HEK293 (cell line): Measurements from ENCODE around the gene ABAT.

ENCODE experiments used
- CTCF ChIA-PET: fragments of 350-600 bp; formaldehyde crosslinking; extraction: SDS; loops from one replicate; lab custom pipeline; 2021; ENCODE audit warnings: antibody characterized with exemption; lab: Yijun Ruan, JAX
- POLR2A ChIA-PET: fragments of 300-600 bp; formaldehyde crosslinking; extraction: SDS; loops from one replicate; lab custom pipeline; 2020; ENCODE audit warnings: antibody characterized with exemption, inconsistent platforms; lab: Yijun Ruan, JAX
- H3K27ac ChIP-seq: fragments of 200-500 bp; sonication (Bioruptor generic); 2 replicates; pipeline ENCODE4 v1.5.1; 2014; ENCODE audit warnings: low read depth, low read length, control low read depth, inconsistent platforms; ENCODE audit errors: extremely low read depth
- H3K36me3 ChIP-seq, 2 experiments: fragments of 200-500 bp in 1 of 2; sonication (Bioruptor generic) in 1 of 2; 1 replicate in 1 of 2; 2 replicates in 1 of 2; pipeline ENCODE4 v1.5.1; 2014 to 2017; ENCODE audit warnings: inconsistent platforms in 2 of 2, low read length in 2 of 2; ENCODE audit not compliant: control insufficient read depth in 2 of 2, insufficient read depth in 1 of 2
- H3K4me1 ChIP-seq: fragments of 200-500 bp; sonication (Bioruptor generic); 2 replicates; pipeline ENCODE4 v1.5.1; 2014; ENCODE audit warnings: mild to moderate bottlenecking, low read length, inconsistent platforms; ENCODE audit not compliant: control insufficient read depth, insufficient read depth
- H3K4me3 ChIP-seq: 2 replicates; pipeline ENCODE4 v1.5.1; 2011; ENCODE audit warnings: low read depth, mild to moderate bottlenecking, control low read depth, low read length, moderate library complexity
- H3K9me3 ChIP-seq: fragments of 200-500 bp; sonication (Bioruptor generic); 2 replicates; pipeline ENCODE4 v1.5.1; 2014; ENCODE audit warnings: low read depth, low read length, inconsistent platforms; ENCODE audit not compliant: control insufficient read depth, insufficient read depth
- ATF2 ChIP-seq: fragments of 450-650 bp; formaldehyde crosslinking; IDR thresholded peaks from 2 replicates; pipeline ENCODE4 v1.5.1; 2016; ENCODE audit warnings: missing biosample characterization, missing genetic modification characterization, low read depth
- GLI4 ChIP-seq: fragments of 450-650 bp; formaldehyde crosslinking; IDR thresholded peaks from 2 replicates; pipeline ENCODE4 v1.5.1; 2016; ENCODE audit warnings: missing biosample characterization, missing genetic modification characterization
- OSR2 ChIP-seq: fragments of 450-650 bp; formaldehyde crosslinking; IDR thresholded peaks from 2 replicates; pipeline ENCODE4 v1.5.1; 2016; ENCODE audit warnings: missing biosample characterization, missing genetic modification characterization
- PRDM2 ChIP-seq: fragments of 450-650 bp; formaldehyde crosslinking; IDR thresholded peaks from 2 replicates; pipeline ENCODE4 v1.5.1; 2016; ENCODE audit warnings: missing biosample characterization, missing genetic modification characterization, borderline replicate concordance
- WT1 ChIP-seq: fragments of 450-650 bp; formaldehyde crosslinking; IDR thresholded peaks from 2 replicates; pipeline ENCODE4 v1.5.1; 2016; ENCODE audit warnings: missing biosample characterization, missing genetic modification characterization
- ZNF169 ChIP-seq: fragments of 450-650 bp; formaldehyde crosslinking; IDR thresholded peaks from 2 replicates; pipeline ENCODE4 v1.5.1; 2016; ENCODE audit warnings: missing biosample characterization, missing genetic modification characterization
- ZNF18 ChIP-seq: fragments of 450-650 bp; formaldehyde crosslinking; IDR thresholded peaks from 2 replicates; pipeline ENCODE4 v1.5.1; 2016; ENCODE audit warnings: missing biosample characterization, missing genetic modification characterization
- ZNF184 ChIP-seq: fragments of 450-650 bp; IDR thresholded peaks from 2 replicates; pipeline ENCODE4 v1.5.1; 2018; ENCODE audit warnings: missing biosample characterization, mild to moderate bottlenecking, missing genetic modification characterization
- ZNF23 ChIP-seq: fragments of 450-650 bp; formaldehyde crosslinking; IDR thresholded peaks from 2 replicates; pipeline ENCODE4 v1.5.1; 2016; ENCODE audit warnings: missing biosample characterization, missing genetic modification characterization, borderline replicate concordance
- ZNF239 ChIP-seq: fragments of 450-650 bp; formaldehyde crosslinking; IDR thresholded peaks from 2 replicates; pipeline ENCODE4 v1.5.1; 2016; ENCODE audit warnings: missing biosample characterization, missing genetic modification characterization
- ZNF26 ChIP-seq: fragments of 450-650 bp; formaldehyde crosslinking; IDR thresholded peaks from 2 replicates; pipeline ENCODE4 v1.5.1; 2016; ENCODE audit warnings: missing biosample characterization, missing genetic modification characterization
- ZNF433 ChIP-seq: fragments of 450-650 bp; formaldehyde crosslinking; IDR thresholded peaks from 2 replicates; pipeline ENCODE4 v1.5.1; 2016; ENCODE audit warnings: missing biosample characterization, missing genetic modification characterization, low read depth
- ZNF473 ChIP-seq: fragments of 450-650 bp; formaldehyde crosslinking; IDR thresholded peaks from 2 replicates; pipeline ENCODE4 v1.5.1; 2017; ENCODE audit warnings: missing biosample characterization, missing genetic modification characterization
- ZNF488 ChIP-seq: fragments of 450-650 bp; formaldehyde crosslinking; IDR thresholded peaks from 2 replicates; pipeline ENCODE4 v1.5.1; 2016; ENCODE audit warnings: missing biosample characterization, missing genetic modification characterization
- ZNF514 ChIP-seq: fragments of 450-650 bp; formaldehyde crosslinking; IDR thresholded peaks from 2 replicates; pipeline ENCODE4 v1.5.1; 2016; ENCODE audit warnings: missing biosample characterization, missing genetic modification characterization
- ZNF544 ChIP-seq: fragments of 450-650 bp; formaldehyde crosslinking; IDR thresholded peaks from 2 replicates; pipeline ENCODE4 v1.5.0; 2017; ENCODE audit warnings: missing biosample characterization, missing genetic modification characterization
- ZNF621 ChIP-seq: fragments of 450-650 bp; formaldehyde crosslinking; IDR thresholded peaks from 2 replicates; pipeline ENCODE4 v1.5.1; 2017; ENCODE audit warnings: missing biosample characterization, missing genetic modification characterization
- ZNF645 ChIP-seq: fragments of 450-650 bp; formaldehyde crosslinking; IDR thresholded peaks from 2 replicates; pipeline ENCODE4; 2016; ENCODE audit warnings: missing biosample characterization, missing genetic modification characterization

ABAT gene

GRCh38 chr16:8831450-8831849 is 157.0 kb downstream of the ABAT start (continued):
- TF ChIP-seq ZNF488 (tag by site-specific recombination) (no peak), GLI4 (tag by site-specific recombination) (no peak), ZNF514 (tag by site-specific recombination) (no peak), ZNF26 (tag by site-specific recombination) (no peak), ZNF184 (no peak), ZNF621 (tag by site-specific recombination) (no peak)

GRCh38 chr16:8831871-8832716 is 157.7 kb downstream of the ABAT start:
- H3K27ac ChIP-seq = no peak overlapping the region
- no peak for TF ChIP-seq OSR2 (tag by site-specific recombination)
- no peak for TF ChIP-seq ATF2 (tag by site-specific recombination)
- no peak for TF ChIP-seq ZNF169 (tag by site-specific recombination)
- no peak for TF ChIP-seq ZNF23
- TF ChIP-seq ZNF544 (tag by site-specific recombination) = no peak
- TF ChIP-seq ZNF239 (tag by site-specific recombination) = no peak
- TF ChIP-seq ZNF473 = no peak
- TF ChIP-seq WT1 (tag by site-specific recombination) = no peak
- no peak for TF ChIP-seq ZNF488 (tag by site-specific recombination)
- TF ChIP-seq ZNF645 (tag by site-specific recombination) = no peak
- no peak for TF ChIP-seq ZNF18
- no peak for TF ChIP-seq ZNF433 (tag by site-specific recombination)
- TF ChIP-seq PRDM2 (tag by site-specific recombination) = no peak
- ChIA-PET CTCF (no interaction called here), POLR2A (no interaction called here)
- no peaks in the 10 kb centered on the region for H3K4me1 ChIP-seq
- peaks cover 0 to 39% of the 10 kb centered on the region in 2 experiments; a peak in 2 of 3 replicates for H3K36me3 ChIP-seq
- no peaks in the 10 kb centered on the region for H3K9me3 ChIP-seq
- no peak overlapping the region for H3K4me3 ChIP-seq
